GM04503 (cell line): ENCODE measurements around the gene RPS3A.
"Not testable (repeated sequence)": the region's sequence is repeated elsewhere in the genome, so short reads cannot be mapped to it uniquely, and the experiment has no call there.

Source experiments
- DNase-seq: peaks from one replicate; pipeline ENCODE4 v3.0.0-alpha.2; 2012; ENCODE audit warnings: low read depth

Gene RPS3A

DNA sequence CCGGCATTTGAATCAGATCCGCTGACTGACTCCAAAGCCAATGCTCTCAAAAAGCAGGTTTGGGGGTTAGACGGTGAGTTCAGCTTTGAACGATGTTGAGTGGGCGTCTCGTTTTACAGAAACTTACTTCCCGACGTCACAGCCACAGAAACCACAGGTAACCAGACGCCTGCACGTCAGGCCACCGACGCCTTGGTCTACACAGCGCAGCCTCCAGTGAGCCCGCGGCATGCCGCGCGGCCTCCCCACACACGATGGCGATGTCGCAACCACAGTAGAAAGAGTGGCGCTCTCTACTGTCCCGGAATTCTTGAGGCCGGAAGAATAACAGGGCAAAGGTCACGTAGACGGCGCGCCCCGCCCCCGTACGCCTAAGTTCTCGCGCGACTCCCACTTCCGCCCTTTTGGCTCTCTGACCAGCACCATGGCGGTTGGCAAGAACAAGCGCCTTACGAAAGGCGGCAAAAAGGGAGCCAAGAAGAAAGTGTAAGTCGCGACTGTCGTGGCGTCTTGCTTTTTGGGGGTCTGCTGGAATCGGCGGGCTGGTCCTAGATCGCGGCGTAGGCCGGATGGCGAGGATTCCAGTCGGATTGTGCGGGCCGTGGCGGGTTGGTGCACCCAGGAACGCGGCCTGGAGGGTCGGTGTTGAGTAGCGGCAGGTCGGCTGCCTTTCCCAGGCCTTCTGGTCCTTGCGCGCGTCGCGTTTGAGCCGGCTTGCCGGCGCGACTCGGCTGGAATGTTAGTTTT, at the start of gene RPS3A:
Gene RPS3A (plus strand): TSS at position 400 of the 747 bp plus-strand sequence. CDS start 25 bp downstream, at position 425.
- DNase-seq = peak; percentile 77

DNA sequence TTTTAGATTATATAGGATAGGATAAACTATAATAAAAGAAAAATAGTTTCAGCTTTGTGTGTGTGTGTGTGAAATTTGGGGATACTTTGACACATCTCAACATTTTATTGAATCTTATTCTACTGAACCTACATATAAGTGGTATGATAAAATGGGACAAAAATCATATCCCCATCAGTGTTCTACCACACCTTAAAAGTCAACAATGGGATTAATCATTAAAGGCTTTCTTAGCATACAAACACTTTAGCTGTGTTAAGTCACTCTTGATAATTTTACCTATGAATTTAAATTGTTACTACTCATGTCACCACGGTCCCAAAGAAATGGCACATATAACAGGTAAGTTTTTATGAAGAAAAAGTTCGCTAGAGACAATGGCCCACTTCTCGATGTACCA, 46.6 kb upstream of the RPS3A start:
- no peak for DNase-seq

DNA sequence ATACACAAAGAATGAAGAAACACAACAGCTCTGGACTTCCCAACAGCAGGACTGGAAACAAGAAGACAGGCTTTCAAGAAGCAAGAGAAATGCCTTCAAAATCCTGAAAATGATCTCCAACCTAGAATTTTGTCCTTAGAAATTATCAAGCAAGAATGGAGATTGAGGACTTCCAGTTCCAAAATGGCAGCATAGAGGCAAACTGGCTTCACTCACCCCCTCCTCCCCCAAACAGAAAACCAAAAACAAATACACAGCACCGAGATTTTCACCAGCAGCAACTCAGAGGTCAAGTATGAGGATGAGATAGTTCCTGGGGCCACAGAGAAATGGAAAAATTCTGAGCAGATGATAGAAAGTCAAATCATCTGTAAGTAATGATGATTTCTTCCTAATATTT, 43.9 kb upstream of the RPS3A start:
- DNase-seq = no peak

DNA sequence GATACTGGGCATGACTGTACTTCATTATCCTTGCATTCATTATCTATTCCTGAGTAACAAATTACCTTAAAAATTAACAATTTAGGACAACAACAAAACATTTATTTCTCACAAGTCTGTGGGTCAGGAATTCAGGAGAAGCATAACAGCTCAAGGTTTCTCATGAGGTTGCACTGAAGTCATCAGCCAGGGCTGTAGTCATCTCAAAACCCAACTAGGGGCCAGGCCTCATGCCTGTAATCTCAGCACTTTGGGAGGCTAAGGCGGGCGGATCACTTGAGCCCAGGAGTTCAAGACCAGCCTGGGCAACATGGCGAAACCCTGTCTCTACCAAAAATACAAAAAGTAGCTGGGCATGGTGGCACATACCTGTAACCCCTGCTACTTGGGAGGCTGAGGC, 36.3 kb upstream of the RPS3A start:
- DNase-seq = not testable (repeated sequence)

DNA sequence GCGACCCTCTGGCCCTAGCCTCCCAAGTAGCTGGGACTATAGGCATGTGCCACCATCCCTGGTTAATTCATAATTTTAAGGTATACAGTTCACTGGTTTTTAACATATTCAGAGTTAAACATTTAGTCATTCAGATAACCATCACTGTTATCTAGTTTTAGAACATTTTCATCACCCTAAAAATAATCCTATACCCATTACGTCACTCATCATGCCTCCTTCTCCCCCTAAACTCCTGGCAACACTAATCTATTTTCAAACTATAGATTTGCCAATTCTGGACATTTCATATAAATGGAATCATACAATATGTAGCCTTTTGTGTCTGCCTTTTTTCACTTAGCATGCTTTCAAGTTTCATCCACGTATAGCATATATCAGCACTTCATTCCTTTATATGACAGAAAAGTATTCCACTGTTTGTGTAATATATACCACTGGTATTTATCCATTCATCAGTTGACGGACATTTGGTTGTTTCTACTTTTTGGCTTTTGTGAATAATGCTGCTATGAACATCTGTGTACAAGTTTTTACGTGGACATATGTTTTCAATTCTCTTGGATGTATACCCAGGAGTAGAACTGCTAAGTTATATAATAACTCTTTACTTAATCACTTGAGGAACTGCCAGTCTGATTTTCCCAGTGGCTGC, 32.0 kb upstream of the RPS3A start:
- DNase-seq = no peak

DNA sequence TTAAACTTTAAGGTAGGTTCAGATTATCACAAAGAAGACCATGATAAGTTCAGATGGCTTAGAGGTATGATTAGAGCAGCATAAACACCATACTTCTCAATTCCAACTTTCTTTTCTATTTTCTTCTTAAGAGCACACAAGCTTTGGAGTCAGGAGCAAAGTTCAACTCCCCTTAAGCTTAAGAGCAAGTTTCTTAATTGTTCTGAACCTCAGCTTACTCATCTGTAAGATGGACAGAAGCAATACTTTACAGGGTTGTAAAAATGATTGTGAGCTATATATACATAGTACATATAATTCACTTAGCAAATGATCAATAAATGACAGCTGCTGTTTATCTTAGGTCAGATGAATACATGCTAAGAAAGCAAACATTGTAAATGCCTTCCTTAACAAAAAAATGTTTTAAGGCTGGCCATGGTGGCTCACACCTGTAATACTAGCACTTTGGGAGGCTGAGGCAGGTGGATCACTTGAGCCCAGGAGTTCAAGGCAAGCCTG, 25.0 kb upstream of the RPS3A start:
- DNase-seq = no peak

DNA sequence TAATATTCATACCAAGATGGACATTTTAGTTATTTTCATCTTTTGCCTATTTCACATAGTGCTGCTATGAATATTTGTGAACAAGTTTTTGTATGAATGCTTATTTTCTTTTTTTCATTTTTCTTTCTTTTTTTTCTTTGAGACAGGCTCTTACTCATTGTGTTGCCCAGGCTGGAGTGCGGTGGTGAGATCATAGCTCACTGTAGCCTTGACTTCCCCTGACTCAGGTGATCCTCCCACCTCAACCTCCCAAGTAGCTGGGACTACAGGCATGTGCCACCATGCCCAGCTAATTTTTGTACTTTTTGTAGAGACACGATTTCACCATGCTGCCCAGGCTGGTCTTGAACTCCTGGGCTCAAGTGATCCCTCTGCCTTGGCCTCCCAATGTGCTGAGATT, 21.4 kb upstream of the RPS3A start:
- not testable (repeated sequence) for DNase-seq

DNA sequence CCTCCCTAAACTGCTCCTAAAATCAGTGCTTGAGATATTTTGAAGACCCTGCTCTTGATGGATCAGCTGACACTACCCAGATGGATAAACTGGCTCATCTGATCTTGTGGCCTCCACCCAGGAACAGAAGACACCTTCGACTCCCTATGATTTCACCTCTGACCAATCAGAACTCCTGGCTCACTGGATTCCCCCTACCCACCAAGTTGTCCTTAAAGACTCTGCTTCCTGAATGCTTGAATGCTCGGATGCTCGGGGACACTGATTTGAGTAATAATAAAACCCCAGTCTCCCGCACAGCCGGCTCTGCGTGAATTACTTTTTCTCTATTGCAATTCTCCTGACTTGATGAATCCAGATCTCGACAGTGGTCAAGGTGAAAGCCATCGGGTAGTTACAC, 12.0 kb upstream of the RPS3A start:
- DNase-seq = no peak

DNA sequence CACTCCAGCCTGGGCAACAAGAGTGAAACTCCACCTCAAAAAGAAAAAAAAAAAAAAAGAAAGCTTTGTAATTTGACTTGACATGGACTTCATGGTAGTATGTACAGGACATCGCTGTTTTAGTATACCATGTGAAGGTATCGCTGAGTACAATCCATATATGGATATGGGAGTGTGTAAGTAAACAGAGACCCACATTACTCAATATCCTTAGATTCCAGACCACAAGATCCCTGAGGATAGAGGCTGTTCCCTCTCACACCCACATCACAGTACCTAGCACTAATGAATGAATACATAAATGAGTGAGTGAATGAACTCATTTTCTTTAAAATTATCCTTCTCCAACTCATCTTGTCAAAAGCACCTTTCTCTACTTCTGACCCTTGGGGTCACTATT, 8.4 kb upstream of the RPS3A start:
- no peak for DNase-seq

DNA sequence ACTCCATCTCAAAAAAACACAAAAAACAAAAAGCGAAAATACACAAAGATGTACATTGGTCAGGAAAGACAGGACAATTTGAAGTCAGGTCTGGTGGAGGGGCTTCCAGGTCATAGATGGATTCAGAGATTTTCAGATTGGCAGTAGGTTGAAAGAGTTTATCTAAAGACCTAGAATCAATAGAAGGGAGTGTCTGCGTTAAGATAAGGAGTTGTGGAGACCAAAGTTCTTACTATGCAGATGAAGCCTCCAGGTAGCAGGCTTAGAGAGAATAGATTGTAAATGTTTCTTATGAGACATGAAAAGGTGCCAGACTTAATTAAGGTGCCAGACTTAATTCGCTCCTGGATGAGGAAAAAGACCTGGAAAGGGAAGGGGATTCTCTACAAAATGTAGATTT, 6.9 kb upstream of the RPS3A start:
- no peak for DNase-seq

DNA sequence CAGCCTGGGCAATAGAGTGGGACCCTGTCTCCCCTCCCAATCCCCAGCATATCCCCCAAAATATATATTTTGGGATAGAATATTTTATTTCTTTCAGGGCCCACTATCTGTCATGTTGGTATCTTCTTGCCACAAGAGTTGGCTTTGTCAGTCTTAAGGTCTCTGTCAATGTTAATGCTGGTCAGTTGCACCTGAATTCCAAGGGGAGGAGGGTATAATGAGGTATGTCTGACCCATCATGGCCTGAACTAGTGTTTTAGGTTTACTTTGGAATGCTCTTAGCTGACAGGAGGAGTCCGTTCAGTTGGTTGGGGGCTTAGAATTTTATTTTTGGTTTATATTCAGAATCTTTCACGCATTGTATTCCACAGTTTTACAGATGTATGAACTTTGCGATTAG, 6.2 kb upstream of the RPS3A start:
- no peak for DNase-seq

DNA sequence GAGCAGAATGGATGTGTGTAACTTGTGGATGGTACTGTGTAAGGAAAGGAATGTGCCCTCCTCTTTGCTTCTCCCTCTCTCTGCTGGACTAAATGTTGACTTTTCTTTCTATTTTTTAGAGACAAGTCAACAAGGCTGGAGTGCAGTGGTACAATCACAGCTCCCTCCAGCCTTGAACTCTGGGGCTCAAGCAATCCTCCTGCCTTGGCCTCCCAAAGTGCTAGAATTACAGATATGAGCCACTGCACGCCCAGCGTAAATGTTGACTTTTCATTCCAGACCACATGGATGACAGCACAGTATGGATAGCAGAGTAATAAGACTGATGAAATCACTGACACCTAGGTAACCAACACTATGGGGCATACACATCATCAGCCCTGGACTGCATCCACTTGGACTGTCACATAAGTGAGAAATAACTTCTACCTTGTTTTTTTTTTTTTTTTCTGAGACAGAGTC, 5.1 kb upstream of the RPS3A start:
- no peak for DNase-seq

DNA sequence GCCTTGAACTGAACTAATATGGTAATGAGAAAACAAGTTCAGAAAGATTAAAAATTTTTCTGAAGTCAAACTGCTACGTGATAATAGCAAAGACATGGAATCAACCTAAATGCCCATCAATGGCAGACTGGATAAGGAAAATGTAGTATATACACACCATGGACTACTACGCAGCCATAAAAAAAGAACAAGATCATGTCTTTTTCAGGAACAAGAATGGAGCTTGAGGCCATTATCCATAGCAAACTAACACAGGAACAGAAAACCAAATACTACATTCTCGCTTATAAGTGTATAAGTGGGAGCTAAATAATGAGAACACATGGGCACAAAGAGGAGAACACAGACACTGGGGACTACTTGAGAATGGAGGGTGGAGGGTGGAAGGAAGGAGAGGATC, 4.3 kb upstream of the RPS3A start:
- no peak for DNase-seq

DNA sequence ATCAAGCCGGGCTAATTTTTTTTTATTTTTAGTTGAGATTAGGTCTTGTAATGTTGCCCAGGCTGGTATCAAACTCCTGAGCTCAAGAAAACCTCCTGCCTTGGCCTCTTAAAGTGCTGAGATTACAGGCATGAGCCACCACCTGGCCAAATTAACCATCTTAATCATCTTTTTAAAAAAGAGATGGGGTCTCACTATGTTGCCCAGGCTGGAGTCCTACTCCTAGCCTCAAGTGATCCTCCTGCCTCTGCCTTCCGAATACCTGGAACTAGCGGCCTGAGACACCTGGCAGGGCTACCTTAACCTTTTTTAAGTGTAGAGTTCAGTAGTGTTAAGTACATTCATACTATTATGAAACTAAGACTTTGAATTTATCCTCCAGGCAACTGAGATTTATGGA, 1.7 kb upstream of the RPS3A start:
- DNase-seq = no peak

DNA sequence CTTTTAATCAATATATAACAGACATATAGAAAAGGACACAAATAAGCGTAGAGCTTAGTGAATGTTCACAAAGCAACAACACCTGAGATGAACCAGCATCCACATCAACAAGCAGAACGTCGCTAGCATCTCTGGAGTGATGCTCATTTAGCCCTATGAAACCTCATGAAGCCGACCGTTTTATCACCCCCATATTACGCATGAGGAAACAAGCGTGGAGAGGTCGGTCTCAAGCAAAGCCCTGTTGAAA, 524 bp upstream of the RPS3A start:
- DNase-seq = no peak

DNA sequence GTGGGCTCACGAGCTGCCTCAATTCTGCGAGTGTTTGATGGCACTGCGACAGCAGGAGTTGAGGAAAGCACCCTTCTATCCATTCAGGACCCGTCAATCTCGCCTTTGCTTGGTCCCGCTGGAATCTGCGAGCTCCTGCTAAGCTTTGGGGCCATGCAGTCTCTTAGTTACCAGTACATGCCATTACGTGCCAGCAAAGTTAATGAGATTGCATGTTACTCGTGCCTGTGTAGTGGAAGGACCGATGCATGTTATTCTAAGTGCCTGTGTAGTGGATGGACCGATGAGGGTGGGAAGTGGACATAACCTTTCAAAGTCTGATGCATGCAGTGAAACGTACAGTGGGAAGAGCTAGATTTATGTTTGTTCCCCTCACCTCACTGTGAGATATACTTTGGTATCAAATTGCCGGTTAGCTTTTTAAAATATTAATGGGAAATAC, 569 bp downstream of the RPS3A start:
- DNase-seq = peak; percentile 10

DNA sequence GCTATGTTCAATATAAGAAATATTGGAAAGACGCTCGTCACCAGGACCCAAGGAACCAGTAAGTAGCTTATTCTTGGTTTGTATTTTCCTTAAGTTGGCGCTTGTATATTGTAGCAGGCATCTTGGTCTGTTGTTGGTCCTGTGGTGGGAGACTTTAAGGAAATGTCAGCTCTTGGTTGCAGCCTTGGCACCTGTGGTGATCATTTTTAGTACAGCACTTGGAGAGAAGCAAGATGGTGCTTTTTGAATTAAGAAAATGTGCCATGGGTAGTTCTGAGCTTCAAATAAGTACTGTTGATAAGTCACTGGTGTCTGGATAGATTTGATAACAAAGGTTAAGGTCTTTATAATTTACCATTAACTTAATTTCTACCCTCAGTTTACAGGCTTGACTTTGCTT, 1.1 kb downstream of the RPS3A start:
- no peak for DNase-seq

DNA sequence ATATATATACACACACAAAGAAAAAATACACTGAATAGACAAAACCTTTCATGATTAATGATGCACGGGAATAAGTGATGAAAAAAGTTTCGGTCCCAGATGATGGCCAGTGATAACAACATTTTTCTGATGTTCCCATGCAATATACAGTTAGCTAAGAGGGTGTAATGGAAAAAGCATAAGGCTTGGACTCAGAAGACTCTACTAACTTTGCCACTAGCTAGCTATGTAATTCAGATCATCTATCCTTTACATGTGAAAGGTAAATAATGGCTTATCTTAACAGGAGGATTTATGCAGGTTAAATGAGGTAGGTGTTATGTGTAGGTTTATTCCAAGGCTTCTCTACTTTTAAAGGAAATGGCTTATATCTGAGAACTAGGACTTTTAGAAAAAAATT, 4.3 kb downstream of the RPS3A start:
- no peak for DNase-seq

DNA sequence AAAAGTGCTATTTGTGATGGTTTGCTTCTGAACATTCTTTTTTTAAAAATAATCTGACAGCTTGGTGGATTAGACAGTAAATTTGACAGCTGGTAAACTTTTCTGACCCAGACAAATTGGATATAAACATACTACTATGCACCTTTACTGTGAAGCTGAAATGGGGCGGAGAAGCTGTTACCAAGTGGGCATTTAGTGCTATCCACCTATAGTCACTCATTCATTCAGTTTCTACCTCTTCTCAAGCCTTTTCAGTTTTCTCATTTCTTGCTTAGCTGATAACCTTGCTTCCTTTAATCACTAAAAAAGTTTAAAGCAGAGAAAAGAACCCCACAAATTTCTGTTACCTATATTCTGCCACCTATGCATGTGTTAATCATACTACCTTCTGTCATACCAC, 5.2 kb downstream of the RPS3A start:
- no peak for DNase-seq

DNA sequence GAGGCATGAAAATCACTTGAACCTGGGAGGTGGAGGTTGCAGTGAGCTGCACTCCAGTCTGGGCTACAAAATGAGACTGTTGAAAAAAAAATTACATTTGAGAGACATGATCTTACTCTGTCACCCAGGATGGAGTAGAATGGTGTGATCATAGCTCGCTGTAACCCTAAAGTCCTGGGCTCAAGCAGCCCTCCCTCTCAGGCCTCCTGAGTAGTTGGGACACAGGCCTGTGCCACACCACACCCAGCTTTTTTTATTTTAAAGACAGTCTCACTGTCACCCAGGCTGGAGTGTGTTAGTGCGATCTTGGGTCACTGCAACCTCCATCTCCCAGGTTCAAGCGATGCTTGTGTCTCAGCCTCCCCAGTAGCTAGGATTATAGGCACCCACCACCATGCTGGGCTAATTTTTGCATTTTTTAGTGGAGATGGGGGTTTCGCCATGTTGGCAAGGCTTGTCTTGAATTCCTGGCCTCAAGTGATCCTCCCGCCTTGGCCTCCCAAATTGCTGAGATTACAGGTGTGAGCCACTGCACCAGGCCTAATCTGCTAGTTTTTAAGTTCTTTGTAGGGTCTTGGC, 6.1 kb downstream of the RPS3A start:
- no peak for DNase-seq

DNA sequence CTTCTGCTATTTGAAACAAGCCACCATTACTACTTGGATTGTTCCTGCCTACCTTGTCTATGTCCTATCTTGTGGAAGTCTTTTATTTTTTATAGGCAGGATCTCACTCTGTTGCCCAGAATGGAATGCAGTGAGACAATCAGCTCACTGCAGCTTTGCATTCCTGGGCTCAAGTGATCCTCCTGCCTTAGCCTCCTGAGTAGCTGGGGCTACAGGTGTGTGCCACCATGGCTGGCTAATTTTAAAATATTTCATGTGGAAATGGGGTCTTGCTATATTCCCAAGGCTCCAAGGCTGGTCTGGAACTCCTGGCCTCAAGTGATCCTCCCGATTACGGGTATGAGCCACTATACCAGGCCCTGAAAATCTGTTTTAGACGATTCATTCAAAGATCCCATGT, 7.6 kb downstream of the RPS3A start:
- DNase-seq = no peak

DNA sequence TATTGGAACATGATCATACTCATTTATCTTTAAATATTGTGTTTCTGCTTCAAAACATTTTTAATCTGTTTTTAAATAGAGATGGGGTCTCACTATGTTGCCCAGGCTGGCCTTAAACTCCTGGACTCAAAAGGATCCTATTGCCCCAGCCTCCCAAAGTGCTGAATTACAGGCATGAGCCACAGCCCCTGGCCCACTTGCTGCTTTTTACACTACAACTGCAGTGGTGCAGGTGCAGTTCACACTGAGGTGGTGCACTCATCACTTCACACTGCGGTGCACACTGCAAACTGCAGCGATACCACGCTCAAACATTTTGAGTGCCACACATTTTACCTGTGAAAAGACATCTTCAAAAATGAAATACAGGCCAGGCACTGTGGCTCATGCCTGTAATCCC, 10.8 kb downstream of the RPS3A start:
- no peak for DNase-seq

DNA sequence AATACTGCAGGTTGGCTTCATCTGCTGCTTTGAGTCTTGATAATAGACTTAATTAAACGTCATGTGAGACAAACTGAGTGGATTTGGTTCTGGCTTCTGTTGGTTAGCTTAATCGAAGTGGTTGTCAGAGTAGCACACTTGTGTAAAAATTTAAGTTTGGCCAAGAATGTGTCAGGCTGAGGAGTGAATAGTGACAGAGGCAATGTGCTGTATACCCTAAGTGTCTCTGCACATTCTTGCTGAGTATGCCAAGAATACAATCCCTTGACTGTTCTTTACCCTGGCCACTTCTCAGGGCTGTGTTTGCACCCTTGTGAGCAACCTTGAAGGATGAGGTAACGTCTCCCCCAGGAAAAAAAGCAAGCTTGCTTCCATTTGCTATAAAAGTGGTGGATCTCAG, 14.9 kb downstream of the RPS3A start:
- DNase-seq = no peak

DNA sequence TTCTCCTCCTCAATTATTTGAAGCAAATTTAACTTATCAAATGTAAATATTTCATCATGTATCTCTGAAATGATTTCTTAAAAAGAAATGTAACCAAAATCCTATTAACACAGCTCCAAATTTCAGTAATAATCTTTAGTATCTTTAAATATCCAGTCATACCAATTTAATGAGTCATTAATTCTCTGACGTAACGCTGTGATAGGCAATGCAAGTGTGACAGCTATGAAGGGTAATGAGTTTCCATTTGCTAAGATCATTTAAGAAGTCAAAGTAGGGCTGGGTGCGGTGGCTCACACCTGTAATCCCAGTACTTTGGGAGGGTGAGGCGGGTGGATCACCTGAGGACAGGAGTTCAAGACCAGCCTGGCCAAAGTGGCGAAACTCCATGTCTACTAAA, 15.6 kb downstream of the RPS3A start:
- no peak for DNase-seq
